Measurements from ENCODE around the gene ANGPTL2.

Gene ANGPTL2

GRCh38 chr9:127091526-127091925 is 30.9 kb downstream of the ANGPTL2 start:
- no peak for ATAC-seq (ENCODE audit: low read depth)
- H3K36me3 ChIP-seq (ENCODE audit: low read depth): no peaks in the 10 kb centered on the region
- H3K9me3 ChIP-seq (ENCODE audit: severe bottlenecking): no peaks in the 10 kb centered on the region
- no peak for DNase-seq (ENCODE audit: low spot score)
- no peak for TF ChIP-seq CTCF (IDR thresholded peaks at IDR 0.05; ENCODE audit: poor library complexity, severe bottlenecking)
- H3K4me3 ChIP-seq (ENCODE audit: severe bottlenecking): no peak overlapping the region
- H3K27me3 ChIP-seq (ENCODE audit: insufficient read depth, poor library complexity, severe bottlenecking): no peaks in the 10 kb centered on the region
- no peaks in the 10 kb centered on the region for H3K4me1 ChIP-seq (ENCODE audit: insufficient read depth, poor library complexity, severe bottlenecking)
- H3K27ac ChIP-seq (ENCODE audit: poor library complexity, severe bottlenecking): no peak overlapping the region

GRCh38 chr9:127090341-127090985 is 32.0 kb downstream of the ANGPTL2 start:
- Histone ChIP-seq H3K27me3 (ENCODE audit: insufficient read depth, poor library complexity, severe bottlenecking) (no peaks in the 10 kb centered on the region), H3K36me3 (ENCODE audit: low read depth) (no peaks in the 10 kb centered on the region), H3K9me3 (ENCODE audit: severe bottlenecking) (no peaks in the 10 kb centered on the region), H3K27ac (ENCODE audit: poor library complexity, severe bottlenecking) (no peak overlapping the region), H3K4me3 (ENCODE audit: severe bottlenecking) (no peak overlapping the region), H3K4me1 (ENCODE audit: insufficient read depth, poor library complexity, severe bottlenecking) (no peaks in the 10 kb centered on the region)
- DNase-seq (ENCODE audit: low spot score) (no peak), ATAC-seq (ENCODE audit: low read depth) (no peak)
- TF ChIP-seq CTCF (IDR thresholded peaks at IDR 0.05; ENCODE audit: poor library complexity, severe bottlenecking): no peak

DNA sequence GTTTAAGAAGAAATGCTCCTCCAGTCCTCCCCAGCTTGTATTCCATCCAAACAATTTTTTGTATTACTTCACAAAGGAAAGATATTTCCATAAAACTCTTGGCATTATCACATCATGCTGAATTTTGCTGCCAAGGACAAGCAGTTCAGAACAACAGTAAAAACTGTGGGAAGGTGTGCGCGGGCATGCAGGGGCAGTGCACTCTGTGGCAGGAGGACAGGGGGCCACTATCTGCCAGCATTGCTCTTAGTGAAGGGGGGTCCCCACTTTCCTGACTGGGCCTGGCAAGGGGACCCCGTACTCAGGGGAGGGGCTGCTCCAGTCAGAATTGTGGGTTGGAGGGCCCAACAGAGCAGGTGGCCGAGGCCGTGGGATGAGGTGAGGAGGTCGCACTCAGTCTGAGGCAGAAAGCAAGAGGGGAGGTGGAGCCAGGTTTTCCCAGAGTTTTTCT is 32.8 kb downstream of the ANGPTL2 start:
- no peak for DNase-seq (ENCODE audit: low spot score)
- Histone ChIP-seq H3K27me3 (ENCODE audit: insufficient read depth, poor library complexity, severe bottlenecking) (no peaks in the 10 kb centered on the region), H3K27ac (ENCODE audit: poor library complexity, severe bottlenecking) (no peak overlapping the region), H3K36me3 (ENCODE audit: low read depth) (no peaks in the 10 kb centered on the region), H3K9me3 (ENCODE audit: severe bottlenecking) (no peaks in the 10 kb centered on the region), H3K4me1 (ENCODE audit: insufficient read depth, poor library complexity, severe bottlenecking) (no peaks in the 10 kb centered on the region), H3K4me3 (ENCODE audit: severe bottlenecking) (no peak overlapping the region)
- TF ChIP-seq CTCF (IDR thresholded peaks at IDR 0.05; ENCODE audit: poor library complexity, severe bottlenecking): no peak
- ATAC-seq (ENCODE audit: low read depth): no peak

DNA sequence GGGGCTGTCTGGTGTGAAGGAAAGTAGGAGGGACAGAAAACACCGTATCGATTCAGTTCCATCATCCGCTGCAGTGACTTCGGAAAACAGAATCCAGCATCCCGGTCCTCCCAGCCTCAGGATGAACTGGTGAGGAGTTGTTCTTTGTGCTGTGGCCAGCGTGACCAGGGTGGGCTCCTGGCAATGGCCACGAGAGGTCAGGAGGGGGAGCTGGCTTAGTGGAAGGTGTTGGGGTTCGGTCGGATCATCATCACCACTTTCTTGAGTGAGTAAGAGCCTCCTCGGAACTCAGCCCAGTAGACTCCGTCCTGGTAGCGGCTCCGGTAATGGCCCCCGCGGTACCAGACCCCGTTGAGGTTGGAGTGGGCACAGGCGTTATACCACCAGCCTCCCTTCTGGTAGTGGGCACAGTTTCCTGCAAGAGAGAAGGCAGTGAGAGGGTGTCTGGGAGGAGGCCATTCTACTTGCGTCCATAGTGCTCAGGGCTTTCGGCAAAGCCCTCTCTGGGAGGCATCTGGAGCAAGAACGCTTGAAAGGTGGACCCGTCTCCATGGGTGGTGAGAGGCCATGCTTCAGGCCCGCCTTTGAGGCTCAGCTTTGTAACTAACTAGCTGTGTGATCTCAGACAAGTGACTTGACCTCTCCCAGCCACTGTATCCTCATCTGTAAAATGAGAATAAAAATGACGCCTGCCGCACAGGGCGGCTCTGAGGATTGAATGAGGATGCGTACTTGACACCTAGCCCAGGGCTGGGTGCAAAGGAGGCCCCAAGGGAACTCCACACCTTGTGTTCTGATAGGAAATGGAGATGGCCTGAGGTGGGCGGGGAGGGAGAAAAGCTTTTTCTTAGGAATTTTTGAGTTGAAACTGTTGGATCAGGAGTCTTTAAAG is 33.5 kb downstream of the ANGPTL2 start:
- H3K36me3 ChIP-seq (ENCODE audit: low read depth): no peaks in the 10 kb centered on the region
- no peaks in the 10 kb centered on the region for H3K27me3 ChIP-seq (ENCODE audit: insufficient read depth, poor library complexity, severe bottlenecking)
- no peak for TF ChIP-seq CTCF (IDR thresholded peaks at IDR 0.05; ENCODE audit: poor library complexity, severe bottlenecking)
- ATAC-seq (ENCODE audit: low read depth): no peak
- no peaks in the 10 kb centered on the region for H3K9me3 ChIP-seq (ENCODE audit: severe bottlenecking)
- DNase-seq (ENCODE audit: low spot score): no peak
- no peaks in the 10 kb centered on the region for H3K4me1 ChIP-seq (ENCODE audit: insufficient read depth, poor library complexity, severe bottlenecking)
- H3K27ac ChIP-seq (ENCODE audit: poor library complexity, severe bottlenecking): no peak overlapping the region
- H3K4me3 ChIP-seq (ENCODE audit: severe bottlenecking): no peak overlapping the region
